ENCODE measurements around the gene USP17L29.
"Not testable (repeated sequence)": the region's sequence is repeated elsewhere in the genome, so short reads cannot be mapped to it uniquely, and the experiment has no call there.

USP17L29 gene, protein sequence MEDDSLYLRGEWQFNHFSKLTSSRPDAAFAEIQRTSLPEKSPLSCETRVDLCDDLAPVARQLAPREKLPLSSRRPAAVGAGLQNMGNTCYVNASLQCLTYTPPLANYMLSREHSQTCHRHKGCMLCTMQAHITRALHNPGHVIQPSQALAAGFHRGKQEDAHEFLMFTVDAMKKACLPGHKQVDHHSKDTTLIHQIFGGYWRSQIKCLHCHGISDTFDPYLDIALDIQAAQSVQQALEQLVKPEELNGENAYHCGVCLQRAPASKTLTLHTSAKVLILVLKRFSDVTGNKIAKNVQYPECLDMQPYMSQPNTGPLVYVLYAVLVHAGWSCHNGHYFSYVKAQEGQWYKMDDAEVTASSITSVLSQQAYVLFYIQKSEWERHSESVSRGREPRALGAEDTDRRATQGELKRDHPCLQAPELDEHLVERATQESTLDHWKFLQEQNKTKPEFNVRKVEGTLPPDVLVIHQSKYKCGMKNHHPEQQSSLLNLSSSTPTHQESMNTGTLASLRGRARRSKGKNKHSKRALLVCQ

GRCh38 chr4:9353338-9353737, at the start of gene USP17L29:
Gene USP17L29, plus strand, starts transcription at chr4:9353638. Its CDS starts 0 bp downstream, at chr4:9353638.
- not testable (repeated sequence) for DNase-seq (ENCODE audit: low read depth)

GRCh38 chr4:9324191-9324590, 29.2 kb upstream of the USP17L29 start:
- not testable (repeated sequence) for DNase-seq (ENCODE audit: low read depth)

DNA sequence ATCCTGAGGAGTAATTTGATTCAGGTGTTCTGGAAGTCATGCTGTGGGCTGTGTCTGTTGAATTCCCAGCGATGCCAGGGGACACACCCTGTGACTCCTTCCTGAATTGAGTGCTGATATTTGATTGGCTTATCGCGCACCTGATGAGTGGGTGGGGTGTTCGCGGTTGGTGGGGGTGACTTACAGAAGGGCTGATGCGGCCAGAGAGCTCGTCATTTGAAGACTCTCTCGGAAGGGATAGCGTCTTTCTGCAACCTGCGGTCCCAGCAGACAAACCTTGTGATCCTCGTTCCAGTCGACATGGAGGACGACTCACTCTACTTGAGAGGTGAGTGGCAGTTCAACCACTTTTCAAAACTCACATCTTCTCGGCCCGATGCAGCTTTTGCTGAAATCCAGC, 28.6 kb upstream of the USP17L29 start, which contains the start of gene USP17L24:
USP17L24 (plus strand) TSS at position 301 of the 400 bp plus-strand sequence; CDS start at position 301, 0 bp downstream.
- not testable (repeated sequence) for DNase-seq (ENCODE audit: low read depth)

DNA sequence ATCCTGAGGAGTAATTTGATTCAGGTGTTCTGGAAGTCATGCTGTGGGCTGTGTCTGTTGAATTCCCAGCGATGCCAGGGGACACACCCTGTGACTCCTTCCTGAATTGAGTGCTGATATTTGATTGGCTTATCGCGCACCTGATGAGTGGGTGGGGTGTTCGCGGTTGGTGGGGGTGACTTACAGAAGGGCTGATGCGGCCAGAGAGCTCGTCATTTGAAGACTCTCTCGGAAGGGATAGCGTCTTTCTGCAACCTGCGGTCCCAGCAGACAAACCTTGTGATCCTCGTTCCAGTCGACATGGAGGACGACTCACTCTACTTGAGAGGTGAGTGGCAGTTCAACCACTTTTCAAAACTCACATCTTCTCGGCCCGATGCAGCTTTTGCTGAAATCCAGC, 23.8 kb upstream of the USP17L29 start, which contains the start of gene USP17L25:
USP17L25 (plus strand) TSS at position 301 of the 400 bp plus-strand sequence; CDS start at position 301, 0 bp downstream.
- not testable (repeated sequence) for DNase-seq (ENCODE audit: low read depth)

GRCh38 chr4:9334358-9334757, 19.1 kb upstream of the USP17L29 start, which contains the start of gene USP17L26:
Gene USP17L26, plus strand, starts transcription at chr4:9334658. Its CDS starts 0 bp downstream, at chr4:9334658.
- not testable (repeated sequence) for DNase-seq (ENCODE audit: low read depth)

DNA sequence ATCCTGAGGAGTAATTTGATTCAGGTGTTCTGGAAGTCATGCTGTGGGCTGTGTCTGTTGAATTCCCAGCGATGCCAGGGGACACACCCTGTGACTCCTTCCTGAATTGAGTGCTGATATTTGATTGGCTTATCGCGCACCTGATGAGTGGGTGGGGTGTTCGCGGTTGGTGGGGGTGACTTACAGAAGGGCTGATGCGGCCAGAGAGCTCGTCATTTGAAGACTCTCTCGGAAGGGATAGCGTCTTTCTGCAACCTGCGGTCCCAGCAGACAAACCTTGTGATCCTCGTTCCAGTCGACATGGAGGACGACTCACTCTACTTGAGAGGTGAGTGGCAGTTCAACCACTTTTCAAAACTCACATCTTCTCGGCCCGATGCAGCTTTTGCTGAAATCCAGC, 14.3 kb upstream of the USP17L29 start, which contains the start of gene USP17L5:
USP17L5 (plus strand) TSS at position 301 of the 400 bp plus-strand sequence; CDS start at position 301, 0 bp downstream.
- DNase-seq (ENCODE audit: low read depth): not testable (repeated sequence)

GRCh38 chr4:9343848-9344247, 9.6 kb upstream of the USP17L29 start, which contains the start of gene USP17L27:
Gene USP17L27, plus strand, starts transcription at chr4:9344148. Its CDS starts 0 bp downstream, at chr4:9344148.
- not testable (repeated sequence) for DNase-seq (ENCODE audit: low read depth)

DNA sequence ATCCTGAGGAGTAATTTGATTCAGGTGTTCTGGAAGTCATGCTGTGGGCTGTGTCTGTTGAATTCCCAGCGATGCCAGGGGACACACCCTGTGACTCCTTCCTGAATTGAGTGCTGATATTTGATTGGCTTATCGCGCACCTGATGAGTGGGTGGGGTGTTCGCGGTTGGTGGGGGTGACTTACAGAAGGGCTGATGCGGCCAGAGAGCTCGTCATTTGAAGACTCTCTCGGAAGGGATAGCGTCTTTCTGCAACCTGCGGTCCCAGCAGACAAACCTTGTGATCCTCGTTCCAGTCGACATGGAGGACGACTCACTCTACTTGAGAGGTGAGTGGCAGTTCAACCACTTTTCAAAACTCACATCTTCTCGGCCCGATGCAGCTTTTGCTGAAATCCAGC, 4.8 kb upstream of the USP17L29 start, which contains the start of gene USP17L28:
USP17L28 (plus strand) TSS at position 301 of the 400 bp plus-strand sequence; CDS start at position 301, 0 bp downstream.
- not testable (repeated sequence) for DNase-seq (ENCODE audit: low read depth)

DNA sequence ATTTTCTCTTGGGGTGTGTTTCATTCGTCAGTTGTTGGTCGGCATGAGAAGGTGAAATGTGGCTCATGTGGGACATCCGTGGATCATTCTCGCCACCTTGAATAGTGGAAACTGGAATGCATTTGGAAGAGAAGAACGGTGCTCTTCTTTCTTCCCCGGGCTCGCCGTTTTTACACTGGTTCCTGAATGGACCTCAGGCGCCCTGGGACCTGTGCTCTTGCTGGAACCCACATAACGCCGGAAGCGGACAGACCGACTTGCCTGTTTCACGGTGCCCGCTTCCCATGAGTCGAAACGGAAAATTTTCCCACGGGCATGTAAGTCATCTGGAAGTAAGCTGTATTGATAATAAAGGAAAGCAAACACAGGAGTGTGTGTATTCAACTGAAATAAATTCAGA, 2.6 kb upstream of the USP17L29 start:
- DNase-seq (ENCODE audit: low read depth): not testable (repeated sequence)

- DNase-seq (ENCODE audit: low read depth): not testable (repeated sequence)
Measured at GRCh38 chr4:9362829-9363228, 9.4 kb downstream of the USP17L29 start, which contains the start of gene USP17L30. Gene USP17L30, plus strand, starts transcription at chr4:9363129. Its CDS starts 0 bp downstream, at chr4:9363129.

DNA sequence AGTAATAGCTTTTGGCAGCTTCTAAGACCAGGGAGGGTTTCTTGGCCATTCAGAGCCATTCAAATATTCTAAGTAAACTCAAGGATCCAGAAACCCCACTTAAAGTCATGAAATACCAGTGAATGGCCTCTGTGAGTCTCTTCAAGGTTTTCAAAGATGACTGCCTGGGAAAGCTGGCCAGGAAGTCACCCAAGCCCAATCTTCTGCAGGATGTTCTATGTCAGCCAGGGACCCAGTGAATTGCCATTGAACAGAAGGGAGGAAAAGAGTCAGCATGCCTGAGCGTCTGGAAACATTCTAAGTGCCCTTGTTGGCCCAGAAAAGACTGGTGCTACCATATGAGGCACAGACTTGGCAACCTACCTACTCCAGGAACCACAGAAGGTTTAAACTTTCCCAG, 26.4 kb downstream of the USP17L29 start:
- not testable (repeated sequence) for DNase-seq (ENCODE audit: low read depth)

DNA sequence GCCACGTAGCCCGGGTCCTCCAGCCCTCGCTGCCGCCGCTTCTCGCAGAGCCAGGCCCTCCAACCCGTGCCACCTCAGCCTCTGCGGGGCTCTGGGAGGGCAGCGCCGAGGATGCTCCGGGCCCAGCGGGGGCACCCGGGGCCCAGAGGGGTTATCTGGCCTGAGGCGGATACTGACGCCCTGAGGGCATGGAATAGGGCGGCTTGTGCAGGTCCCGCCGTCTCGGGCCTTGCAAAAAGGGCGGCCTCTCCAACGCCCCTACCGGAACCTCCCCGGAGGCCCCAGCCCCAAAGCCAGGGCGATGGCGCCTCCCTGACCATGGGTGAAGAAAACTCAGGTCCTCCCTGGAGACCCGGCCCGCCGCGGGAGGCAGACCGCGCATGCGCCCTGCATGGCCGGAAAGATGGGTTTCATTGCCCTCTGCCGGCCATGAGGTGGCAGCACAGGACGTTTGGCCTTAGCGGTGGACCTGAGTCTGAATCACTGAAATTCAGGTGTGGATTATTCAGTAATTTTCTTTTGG, 27.6 kb downstream of the USP17L29 start:
- peak; percentile 44 for DNase-seq (ENCODE audit: low read depth)

DNA sequence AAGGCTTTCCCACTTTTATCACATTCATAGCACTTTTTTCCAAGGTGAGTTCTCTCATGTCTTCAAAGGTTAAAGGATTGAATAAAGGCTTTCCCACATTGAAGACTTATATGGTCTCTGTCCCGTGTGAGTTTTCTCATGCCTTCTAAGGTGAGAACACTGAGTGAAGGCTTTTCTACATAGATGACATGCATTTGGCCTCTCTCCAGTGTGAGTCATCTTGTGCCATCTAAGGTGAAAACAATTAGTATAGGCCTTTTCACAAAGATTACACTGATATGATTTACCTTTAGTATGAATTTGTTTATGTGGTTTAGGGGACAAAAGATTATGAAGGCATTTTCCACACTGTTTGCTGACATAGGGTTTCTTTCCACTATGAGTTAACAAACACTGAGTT, 30.7 kb downstream of the USP17L29 start:
- no peak for DNase-seq (ENCODE audit: low read depth)

DNA sequence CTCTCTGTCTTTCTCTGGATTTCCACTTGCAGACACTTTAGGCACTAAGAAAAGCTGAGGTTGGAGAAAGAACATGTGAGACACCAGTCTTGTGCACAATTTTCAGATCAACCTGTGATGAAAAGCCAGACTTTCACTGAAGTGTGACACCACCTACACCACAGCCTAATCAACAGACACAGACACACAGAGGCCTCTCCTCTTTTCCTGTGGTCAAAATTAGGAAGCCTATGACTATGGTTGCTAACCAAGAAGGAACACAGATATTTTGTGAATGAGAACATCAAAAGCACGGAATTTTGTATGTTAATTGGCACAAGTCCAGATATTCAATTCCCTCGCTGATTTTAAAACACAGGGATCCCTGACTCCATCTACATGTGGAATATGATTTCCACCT, 35.6 kb downstream of the USP17L29 start:
- DNase-seq (ENCODE audit: low read depth): not testable (repeated sequence)
